K562 (cell line): ENCODE data around the gene NOTCH3.

Experiments
- BDP1 ChIP-seq: IDR thresholded peaks from 3 replicates; pipeline ENCODE4 v1.6.1; 2011; ENCODE audit not compliant: insufficient read length, insufficient read depth
- CSDE1 ChIP-seq, 2 experiments: fragments of 450-650 bp; IDR thresholded peaks; 2 replicates each; pipeline ENCODE4 v1.6.1; 2016; ENCODE audit warnings: mild to moderate bottlenecking in 1 of 2
- JUND ChIP-seq, 2 experiments: IDR thresholded peaks; 2 replicates in 1 of 2; 3 replicates in 1 of 2; pipeline ENCODE4 v1.6.1; 2011; ENCODE audit warnings: borderline replicate concordance in 2 of 2, low read depth in 2 of 2, low read length in 2 of 2, improper control_type of control experiment in 1 of 2, missing biosample characterization in 1 of 2, missing genetic modification characterization in 1 of 2, missing genetic modification reagents in 1 of 2
- POLR2AphosphoS2 ChIP-seq: IDR thresholded peaks from 2 replicates; pipeline ENCODE4 v1.6.1; 2012; ENCODE audit warnings: low read length, improper control_type of control experiment

- TF ChIP-seq BDP1 (no peak), CSDE1 (IDR thresholded peaks at IDR 0.05) (no peak), JUND (IDR thresholded peaks at IDR 0.05; ENCODE audit: borderline replicate concordance, low read depth, low read length) (no peak), JUND (tag; IDR thresholded peaks at IDR 0.05; ENCODE audit: borderline replicate concordance, low read depth, low read length) (no peak), POLR2AphosphoS2 (no peak)
These were observed 42.6 kb upstream of the NOTCH3 start for GRCh38 chr19:15243236-15243957.
